K562 (cell line): ENCODE measurements around the gene CIB1. TPM values are rescaled to one million over a fixed set of nuclear protein-coding genes. Genes with fewer than 3 reads are reported as not detected.

Experiments used
- ETV1 ChIP-seq: fragments of 450-650 bp; conservative IDR thresholded peaks from 2 replicates; pipeline ENCODE4 v1.6.1; 2016; ENCODE audit warnings: missing genetic modification characterization, control low read depth, low read depth, missing compliant biosample characterization
- HCFC1 ChIP-seq: IDR thresholded peaks from 2 replicates; pipeline ENCODE4 v1.6.1; 2012; ENCODE audit warnings: low read depth, low read length, improper control_type of control experiment
- KDM1A ChIP-seq, 2 experiments: fragments of 450-650 bp; IDR thresholded peaks; 2 replicates each; pipeline ENCODE4 v1.6.1; 2016; ENCODE audit warnings: mild to moderate bottlenecking in 2 of 2
- L3MBTL2 ChIP-seq: fragments of 450-650 bp; IDR thresholded peaks from 2 replicates; pipeline ENCODE4 v1.6.1; 2016; ENCODE audit warnings: mild to moderate bottlenecking, moderate library complexity
- MAX ChIP-seq: sonication (generic); formaldehyde crosslinking; IDR thresholded peaks from 2 replicates; pipeline ENCODE4 v1.9.0; 2022; ENCODE audit warnings: mild to moderate bottlenecking, missing genetic modification reagents
- NRF1 ChIP-seq, 2 experiments: fragments of 450-650 bp; IDR thresholded peaks in 1 of 2; conservative IDR thresholded peaks in 1 of 2; 2 replicates each; pipeline ENCODE4 v1.6.1; 2014; ENCODE audit warnings: mild to moderate bottlenecking in 2 of 2
- OTX1 ChIP-seq: fragments of 450-650 bp; formaldehyde crosslinking; IDR thresholded peaks from 2 replicates; pipeline ENCODE4 v1.4.0; 2022; ENCODE audit warnings: mild to moderate bottlenecking
- RREB1 ChIP-seq: fragments of 250-450 bp; sonication (Bioruptor Pico); IDR thresholded peaks from 2 replicates; pipeline ENCODE4 v1.4.0; 2020
- SLC30A9 ChIP-seq: fragments of 250-450 bp; sonication (Bioruptor Pico); IDR thresholded peaks from 2 replicates; pipeline ENCODE4 v1.8.0; 2022; ENCODE audit warnings: mild to moderate bottlenecking, moderate library complexity
- ZC3H4 ChIP-seq: sonication (generic); formaldehyde crosslinking; IDR thresholded peaks from 2 replicates; pipeline ENCODE4 v1.9.0; 2021; ENCODE audit warnings: missing genetic modification reagents, borderline replicate concordance
- polyA plus RNA-seq, 8 experiments: library from polyadenylated mRNA; depleted of rRNA in 4 of 8; stranded (reverse) in 5 of 8; unstranded in 3 of 8; fragments of >200 nt; fragmentation: Nextera tagmentation in 2 of 8; fragmentation: Illumina TruSeq in 1 of 8; extraction: Ambion mirVana in 2 of 8; extraction: Trizol in 1 of 8; gene quantifications; 2 replicates each; pipeline versions ENCODE4 v1.2.1 to v1.2.3, GENCODE V29; 2011 to 2014; ENCODE audit warnings: inconsistent platforms in 1 of 8, missing spikeins in 1 of 8
- total RNA-seq, 7 experiments: library from RNA; depleted of rRNA in 6 of 7; stranded (reverse); fragments of >200 nt in 6 of 7; fragmentation: Illumina TruSeq in 2 of 7; extraction: Trizol in 2 of 7; gene quantifications; 2 replicates each; pipeline versions ENCODE4 v1.2.1 to v1.2.3, GENCODE V29; 2011 to 2021; ENCODE audit warnings: low replicate concordance in 1 of 7
- TF ChIP-seq, protein P1 (sequence below): sonication (generic); formaldehyde crosslinking; IDR thresholded peaks from 2 replicates; pipeline ENCODE4 v1.8.0; 2023; ENCODE audit warnings: mild to moderate bottlenecking, missing genetic modification reagents
- TF ChIP-seq, protein P2 (sequence below): fragments of 250-450 bp; sonication (Bioruptor Pico); IDR thresholded peaks from 2 replicates; pipeline ENCODE4 v1.5.0; 2021
- TF ChIP-seq, protein P3 (sequence below): sonication (generic); formaldehyde crosslinking; IDR thresholded peaks from 2 replicates; pipeline ENCODE4 v1.8.0; 2023; ENCODE audit warnings: mild to moderate bottlenecking, missing genetic modification reagents

The CIB1 gene
- total and polyA plus RNA-seq, 9 of the 15 experiments (the other 6 are each of a cell fraction or from before 2014, with no cell fraction given) = 14.9 to 136 (median 64.5) TPM

GRCh38 chr15:90234096-90234988, 601 bp upstream of the CIB1 start, which contains the start of gene GDPGP1 (continued):
- peak; percentile 69; the same call in 1 of the 2 replicates for TF ChIP-seq RREB1 (CRISPR knock-in tag)
- TF ChIP-seq ETV1 (tag) = no peak
- peak; percentile 37 to 42; a peak in 1 of 4 replicates for TF ChIP-seq KDM1A (IDR thresholded peaks at IDR 0.05)
- no peak for TF ChIP-seq SLC30A9 (CRISPR knock-in tag)
- TF ChIP-seq OTX1 (CRISPR knock-in tag) = 0 out of 2 replicates have a peak, but pooled peaks have one; percentile 29
- peak; percentile 15; the same call in 1 of the 2 replicates for TF ChIP-seq L3MBTL2
- peak; percentile 93 to 94 for TF ChIP-seq NRF1 (conservative IDR thresholded peaks at IDR 0.05 in 1 of 2, IDR thresholded peaks at IDR 0.05 in 1 of 2)
- TF ChIP-seq, protein P1, sequence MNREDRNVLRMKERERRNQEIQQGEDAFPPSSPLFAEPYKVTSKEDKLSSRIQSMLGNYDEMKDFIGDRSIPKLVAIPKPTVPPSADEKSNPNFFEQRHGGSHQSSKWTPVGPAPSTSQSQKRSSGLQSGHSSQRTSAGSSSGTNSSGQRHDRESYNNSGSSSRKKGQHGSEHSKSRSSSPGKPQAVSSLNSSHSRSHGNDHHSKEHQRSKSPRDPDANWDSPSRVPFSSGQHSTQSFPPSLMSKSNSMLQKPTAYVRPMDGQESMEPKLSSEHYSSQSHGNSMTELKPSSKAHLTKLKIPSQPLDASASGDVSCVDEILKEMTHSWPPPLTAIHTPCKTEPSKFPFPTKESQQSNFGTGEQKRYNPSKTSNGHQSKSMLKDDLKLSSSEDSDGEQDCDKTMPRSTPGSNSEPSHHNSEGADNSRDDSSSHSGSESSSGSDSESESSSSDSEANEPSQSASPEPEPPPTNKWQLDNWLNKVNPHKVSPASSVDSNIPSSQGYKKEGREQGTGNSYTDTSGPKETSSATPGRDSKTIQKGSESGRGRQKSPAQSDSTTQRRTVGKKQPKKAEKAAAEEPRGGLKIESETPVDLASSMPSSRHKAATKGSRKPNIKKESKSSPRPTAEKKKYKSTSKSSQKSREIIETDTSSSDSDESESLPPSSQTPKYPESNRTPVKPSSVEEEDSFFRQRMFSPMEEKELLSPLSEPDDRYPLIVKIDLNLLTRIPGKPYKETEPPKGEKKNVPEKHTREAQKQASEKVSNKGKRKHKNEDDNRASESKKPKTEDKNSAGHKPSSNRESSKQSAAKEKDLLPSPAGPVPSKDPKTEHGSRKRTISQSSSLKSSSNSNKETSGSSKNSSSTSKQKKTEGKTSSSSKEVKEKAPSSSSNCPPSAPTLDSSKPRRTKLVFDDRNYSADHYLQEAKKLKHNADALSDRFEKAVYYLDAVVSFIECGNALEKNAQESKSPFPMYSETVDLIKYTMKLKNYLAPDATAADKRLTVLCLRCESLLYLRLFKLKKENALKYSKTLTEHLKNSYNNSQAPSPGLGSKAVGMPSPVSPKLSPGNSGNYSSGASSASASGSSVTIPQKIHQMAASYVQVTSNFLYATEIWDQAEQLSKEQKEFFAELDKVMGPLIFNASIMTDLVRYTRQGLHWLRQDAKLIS = peak; percentile 42; the same call in 1 of the 2 replicates
- TF ChIP-seq ZC3H4 (CRISPR knock-in tag) = peak; percentile 40; the same call in 1 of the 2 replicates
- TF ChIP-seq, protein P2, sequence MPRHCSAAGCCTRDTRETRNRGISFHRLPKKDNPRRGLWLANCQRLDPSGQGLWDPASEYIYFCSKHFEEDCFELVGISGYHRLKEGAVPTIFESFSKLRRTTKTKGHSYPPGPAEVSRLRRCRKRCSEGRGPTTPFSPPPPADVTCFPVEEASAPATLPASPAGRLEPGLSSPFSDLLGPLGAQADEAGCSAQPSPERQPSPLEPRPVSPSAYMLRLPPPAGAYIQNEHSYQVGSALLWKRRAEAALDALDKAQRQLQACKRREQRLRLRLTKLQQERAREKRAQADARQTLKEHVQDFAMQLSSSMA = no peak
- no peak for TF ChIP-seq MAX (CRISPR knock-in tag)
- TF ChIP-seq HCFC1 = peak; percentile 29; the same call in 1 of the 2 replicates
- TF ChIP-seq, protein P3, sequence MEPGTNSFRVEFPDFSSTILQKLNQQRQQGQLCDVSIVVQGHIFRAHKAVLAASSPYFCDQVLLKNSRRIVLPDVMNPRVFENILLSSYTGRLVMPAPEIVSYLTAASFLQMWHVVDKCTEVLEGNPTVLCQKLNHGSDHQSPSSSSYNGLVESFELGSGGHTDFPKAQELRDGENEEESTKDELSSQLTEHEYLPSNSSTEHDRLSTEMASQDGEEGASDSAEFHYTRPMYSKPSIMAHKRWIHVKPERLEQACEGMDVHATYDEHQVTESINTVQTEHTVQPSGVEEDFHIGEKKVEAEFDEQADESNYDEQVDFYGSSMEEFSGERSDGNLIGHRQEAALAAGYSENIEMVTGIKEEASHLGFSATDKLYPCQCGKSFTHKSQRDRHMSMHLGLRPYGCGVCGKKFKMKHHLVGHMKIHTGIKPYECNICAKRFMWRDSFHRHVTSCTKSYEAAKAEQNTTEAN (CRISPR knock-in tag) = no peak
